CD4-positive, alpha-beta T cell (primary cell): ENCODE measurements around the gene FGF14. TPM values are rescaled to one million over a fixed set of nuclear protein-coding genes. Genes with fewer than 3 reads are reported as not detected.

ENCODE experiments used
- ATAC-seq: fragments of 200-7000 bp; cut with Tn5 transposase; one replicate; pipeline ENCODE4 v1.10.0; 2022; ENCODE audit warnings: mild to moderate bottlenecking; ENCODE audit not compliant: poor library complexity
- CTCF ChIA-PET: fragments of 350-600 bp; sonication (Branson Sonifier 250); formaldehyde crosslinking; loops from one replicate; lab custom pipeline; 2021; ENCODE audit warnings: antibody characterized with exemption, inconsistent platforms; lab: Charles Lee
- POLR2A ChIA-PET: fragments of 350-600 bp; sonication (Branson Sonifier 250); formaldehyde crosslinking; loops from one replicate; lab custom pipeline; 2021; ENCODE audit warnings: antibody characterized with exemption, inconsistent platforms; lab: Charles Lee
- DNase-seq, 14 experiments: peaks; one replicate each; pipeline ENCODE4 v3.0.0-alpha.2; 2013 to 2020; ENCODE audit warnings: mixed read lengths in 2 of 14
- H3K27ac ChIP-seq, 2 donors: one replicate each; pipeline versions ENCODE4 v1.5.1 to v1.7.0; 2013; ENCODE audit warnings: low read length in 2 of 2, low read depth in 1 of 2, mild to moderate bottlenecking in 1 of 2
- H3K27me3 ChIP-seq, 2 experiments: 1 replicate in 1 of 2; 2 replicates in 1 of 2; pipeline versions ENCODE4 v1.6.1 to v1.7.0; 2013; ENCODE audit warnings: low read length in 2 of 2, control low read depth in 1 of 2, mild to moderate bottlenecking in 1 of 2, moderate library complexity in 1 of 2; ENCODE audit not compliant: insufficient read depth in 2 of 2, control insufficient read depth in 1 of 2
- H3K36me3 ChIP-seq: one replicate; pipeline ENCODE4 v1.6.1; 2013; ENCODE audit warnings: low read length, control low read depth; ENCODE audit not compliant: insufficient read depth
- H3K4me1 ChIP-seq: one replicate; pipeline ENCODE4 v1.6.1; 2013; ENCODE audit warnings: low read length, control low read depth; ENCODE audit not compliant: insufficient read depth
- H3K4me3 ChIP-seq: one replicate; pipeline ENCODE4 v1.5.1; 2013; ENCODE audit warnings: mild to moderate bottlenecking, low read length, moderate library complexity
- H3K9me3 ChIP-seq, 2 experiments: 1 replicate in 1 of 2; 2 replicates in 1 of 2; pipeline versions ENCODE4 v1.6.1 to v1.7.0; 2013; ENCODE audit warnings: low read length in 2 of 2, mild to moderate bottlenecking in 2 of 2, control low read depth in 1 of 2, moderate library complexity in 1 of 2; ENCODE audit not compliant: control insufficient read depth in 1 of 2, insufficient read depth in 1 of 2
- H3K27ac Mint-ChIP-seq: one replicate; pipeline ENCODE4 v1.8.0; 2020; ENCODE audit warnings: mixed read lengths
- H3K27me3 Mint-ChIP-seq: one replicate; pipeline ENCODE4 v1.8.0; 2021; ENCODE audit warnings: mixed read lengths
- H3K36me3 Mint-ChIP-seq: one replicate; pipeline ENCODE4 v1.8.0; 2021; ENCODE audit warnings: low read depth, mixed read lengths
- H3K4me1 Mint-ChIP-seq: one replicate; pipeline ENCODE4 v1.8.0; 2021; ENCODE audit warnings: low read depth, mixed read lengths
- H3K4me3 Mint-ChIP-seq: one replicate; pipeline ENCODE4 v1.8.0; 2020; ENCODE audit warnings: mild to moderate bottlenecking, mixed read lengths
- H3K9me3 Mint-ChIP-seq: one replicate; pipeline ENCODE4 v1.8.0; 2020; ENCODE audit warnings: mixed read lengths
- CTCF ChIP-seq: fragments of 200-600 bp; IDR thresholded peaks from one replicate; pipeline ENCODE4 v1.8.0; 2022; ENCODE audit warnings: antibody characterized with exemption, mild to moderate bottlenecking
- intact Hi-C, 2 experiments: fragments of 100-400 bp; cut with DNase I in 1 of 2; cut with micrococcal nuclease in 1 of 2; formaldehyde crosslinking; loops; one replicate each; pipeline versions ENCODE4 v1.15.1 to v1.9.0; 2023 to 2025; cut with DNase I, micrococcal nuclease
- total RNA-seq, 174 experiments: library from RNA in 2 of 174; stranded (reverse) in 2 of 174; gene quantifications; one replicate each; pipeline ENCODE4 v1.2.3 and lab custom pipeline; 2021 to 2026

The FGF14 gene
- total RNA-seq, 2 experiments from 2014 or later, result not detected

- CTCF ChIA-PET, result no interaction called here
- H3K36me3 Mint-ChIP-seq, result no peaks in the 10 kb centered on the region
- no peak overlapping the region for H3K27ac ChIP-seq
- no peaks in the 10 kb centered on the region for H3K27me3 Mint-ChIP-seq
- no peaks in the 10 kb centered on the region for H3K27me3 ChIP-seq
- ATAC-seq (no peak), DNase-seq (no peak)
- H3K27ac Mint-ChIP-seq, result no peak overlapping the region
- no peaks in the 10 kb centered on the region for H3K9me3 Mint-ChIP-seq
- H3K4me3 ChIP-seq, result no peak overlapping the region
- intact Hi-C loops, result no loop called here
- POLR2A ChIA-PET, result no interaction called here
- no peak for TF ChIP-seq CTCF
- H3K9me3 ChIP-seq, result no peaks in the 10 kb centered on the region
- H3K4me1 Mint-ChIP-seq, result no peaks in the 10 kb centered on the region
- H3K36me3 ChIP-seq, result no peaks in the 10 kb centered on the region
- no peaks in the 10 kb centered on the region for H3K4me1 ChIP-seq
- no peak overlapping the region for H3K4me3 Mint-ChIP-seq
These were observed 671.3 kb downstream of the FGF14 start for GRCh38 chr13:101730420-101731000.

GRCh38 chr13:101728615-101729014 lies 673.2 kb downstream of the FGF14 start:
- DNase-seq, result no peak
- ChIA-PET CTCF (no interaction called here), POLR2A (no interaction called here)
- H3K4me1 Mint-ChIP-seq, result no peaks in the 10 kb centered on the region
- H3K36me3 Mint-ChIP-seq, result no peaks in the 10 kb centered on the region
- H3K4me3 Mint-ChIP-seq, result no peak overlapping the region
- no peaks in the 10 kb centered on the region for H3K9me3 ChIP-seq
- no peak overlapping the region for H3K4me3 ChIP-seq
- H3K27ac Mint-ChIP-seq, result no peak overlapping the region
- no peaks in the 10 kb centered on the region for H3K9me3 Mint-ChIP-seq
- no peak for TF ChIP-seq CTCF
- intact Hi-C loops, result no loop called here
- H3K4me1 ChIP-seq, result no peaks in the 10 kb centered on the region
- no peak overlapping the region for H3K27ac ChIP-seq
- ATAC-seq, result no peak
- H3K27me3 Mint-ChIP-seq, result no peaks in the 10 kb centered on the region
- H3K27me3 ChIP-seq, result no peaks in the 10 kb centered on the region
- H3K36me3 ChIP-seq, result no peaks in the 10 kb centered on the region

- Mint-ChIP-seq H3K27ac (no peak overlapping the region), H3K36me3 (no peaks in the 10 kb centered on the region), H3K4me3 (no peak overlapping the region), H3K27me3 (peaks cover 5% of the 10 kb centered on the region), H3K9me3 (no peaks in the 10 kb centered on the region), H3K4me1 (no peaks in the 10 kb centered on the region)
- Histone ChIP-seq H3K27me3 (no peaks in the 10 kb centered on the region), H3K4me1 (no peaks in the 10 kb centered on the region), H3K9me3 (no peaks in the 10 kb centered on the region), H3K36me3 (no peaks in the 10 kb centered on the region), H3K4me3 (no peak overlapping the region), H3K27ac (no peak overlapping the region)
- no peak for ATAC-seq
- intact Hi-C loops, result no loop called here
- ChIA-PET POLR2A (no interaction called here), CTCF (no interaction called here)
- TF ChIP-seq CTCF, result no peak
- no peak for DNase-seq
These were observed 673.8 kb downstream of the FGF14 start for GRCh38 chr13:101728021-101728420.
